Stimulated activated CD4-positive, alpha-beta T cell treated with anti-CD3 and anti-CD28 coated beads, Interleukin-15, amount 100 ng/mL, for 24 hours (primary cell): Measurements from ENCODE around the gene NUTM2E.
"Not testable (repeated sequence)": the region's sequence is repeated elsewhere in the genome, so short reads cannot be mapped to it uniquely, and the experiment has no call there.

ENCODE experiments used
- DNase-seq: peaks from one replicate; pipeline ENCODE4 v3.0.0-alpha.2; 2020

The NUTM2E gene, protein sequence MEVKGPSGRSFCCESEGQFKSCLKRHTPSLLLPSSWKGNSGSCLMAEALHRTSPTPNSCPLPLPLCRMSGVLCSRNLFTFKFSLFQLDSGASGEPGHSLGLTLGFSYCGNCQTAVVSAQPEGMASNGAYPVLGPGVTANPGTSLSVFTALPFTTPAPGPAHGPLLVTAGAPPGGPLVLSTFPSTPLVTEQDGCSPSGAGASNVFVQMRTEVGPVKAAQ (N-terminal part only)

DNA sequence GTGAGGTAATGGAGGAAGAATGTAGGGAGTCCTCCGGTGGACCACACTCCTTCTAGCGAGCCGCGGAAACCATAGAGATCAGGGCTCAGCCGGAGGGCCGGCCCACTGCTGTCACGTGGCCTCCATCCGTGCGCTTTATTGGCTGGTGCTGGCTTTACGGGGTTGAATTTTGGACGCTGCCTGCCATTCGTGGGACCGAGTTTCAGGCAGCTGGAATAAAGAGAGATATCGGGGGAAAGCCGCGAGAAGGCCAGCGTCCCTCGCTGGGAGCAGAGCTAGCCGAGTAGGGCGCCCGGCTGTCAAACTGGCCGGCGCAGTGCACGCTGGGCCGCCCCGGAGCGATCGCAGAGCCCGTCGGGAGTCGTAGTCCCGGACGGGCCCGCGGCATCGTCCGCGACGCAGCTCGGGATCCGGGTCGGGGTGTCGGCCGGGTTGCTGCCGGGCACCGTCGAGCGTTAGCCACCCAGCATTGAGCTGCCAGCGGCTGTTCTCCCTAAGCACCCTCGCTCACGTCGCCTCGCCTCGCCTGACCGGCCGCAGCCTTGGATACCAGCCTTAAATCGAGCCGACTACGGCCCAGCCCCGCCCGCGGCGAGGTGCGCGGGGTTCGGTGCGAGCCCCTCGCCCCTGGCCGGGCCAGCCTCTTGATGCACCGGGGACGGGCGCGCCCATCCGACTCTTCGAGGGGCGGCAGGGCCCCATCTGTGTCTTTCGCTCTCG is at the start of gene NUTM2E:
Gene NUTM2E (plus strand): TSS at position 244 of the 720 bp plus-strand sequence. CDS start 15,002 bp downstream, outside the sequence.
- peak; percentile 74 for DNase-seq

DNA sequence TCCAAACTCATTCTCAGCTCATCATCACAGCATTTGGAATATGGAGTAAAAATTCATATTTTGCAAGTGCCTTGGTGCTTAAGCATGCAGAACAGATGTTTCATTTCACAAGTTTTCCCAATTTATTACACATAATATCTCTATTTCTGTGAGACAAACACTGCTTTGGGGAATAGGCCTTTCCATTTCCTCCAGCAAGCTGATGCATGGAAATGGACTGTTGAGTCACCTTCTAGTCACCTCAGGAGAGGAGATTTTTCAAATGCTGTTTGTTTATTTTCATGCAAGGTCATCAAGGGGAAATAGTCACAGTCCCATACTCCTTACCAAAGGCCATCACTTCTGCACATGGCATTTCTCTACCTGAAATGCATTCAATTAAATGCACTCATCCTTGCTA is 48.5 kb upstream of the NUTM2E start:
- not testable (repeated sequence) for DNase-seq

DNA sequence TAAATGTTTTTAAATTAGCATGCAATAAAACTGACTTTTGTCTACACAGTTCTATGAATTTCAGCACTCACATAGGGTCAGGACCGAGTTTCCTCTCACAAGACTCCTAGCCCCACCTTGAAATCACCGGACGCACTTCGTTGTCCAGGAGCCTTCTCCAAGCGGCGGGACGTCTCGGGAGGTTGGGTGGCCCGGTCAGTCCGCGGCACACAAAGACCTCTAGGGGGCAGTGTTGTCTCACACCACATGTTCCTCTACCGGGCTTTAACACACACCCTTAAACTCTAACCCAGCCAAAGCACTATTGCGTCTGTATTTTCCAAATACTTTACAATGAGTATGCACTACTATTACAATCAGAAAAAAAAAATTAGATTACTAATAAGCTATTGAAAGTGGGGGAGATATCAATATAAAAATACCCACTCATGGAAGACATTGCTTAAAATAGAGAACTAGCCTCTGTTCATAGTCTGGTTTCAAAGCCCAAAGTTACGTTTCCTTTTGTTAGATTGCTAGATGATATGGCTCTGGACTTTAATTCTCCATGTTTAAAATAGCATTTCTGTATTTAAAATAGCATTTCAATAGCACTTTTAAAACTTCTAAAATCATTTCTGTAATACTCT is 47.1 kb upstream of the NUTM2E start:
- DNase-seq, result peak; percentile 72

DNA sequence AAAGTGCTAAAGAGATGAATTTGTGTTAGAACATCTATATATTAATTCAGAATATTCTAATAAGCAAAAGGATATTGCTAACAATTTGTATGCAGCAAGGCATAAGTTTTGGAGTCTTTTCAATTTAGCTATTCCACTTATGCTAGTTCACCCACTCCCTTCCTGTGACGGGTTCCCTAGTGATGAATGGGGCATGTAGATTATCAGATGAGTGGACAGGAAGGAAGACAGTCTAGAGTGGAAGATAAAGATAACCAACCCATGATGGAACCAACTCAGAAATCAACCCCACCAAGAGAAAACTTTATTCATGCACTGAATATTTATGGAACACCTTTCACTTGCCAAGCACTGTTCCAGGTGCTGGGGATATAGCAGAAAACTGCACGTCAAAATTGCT is 46.5 kb upstream of the NUTM2E start:
- not testable (repeated sequence) for DNase-seq

DNA sequence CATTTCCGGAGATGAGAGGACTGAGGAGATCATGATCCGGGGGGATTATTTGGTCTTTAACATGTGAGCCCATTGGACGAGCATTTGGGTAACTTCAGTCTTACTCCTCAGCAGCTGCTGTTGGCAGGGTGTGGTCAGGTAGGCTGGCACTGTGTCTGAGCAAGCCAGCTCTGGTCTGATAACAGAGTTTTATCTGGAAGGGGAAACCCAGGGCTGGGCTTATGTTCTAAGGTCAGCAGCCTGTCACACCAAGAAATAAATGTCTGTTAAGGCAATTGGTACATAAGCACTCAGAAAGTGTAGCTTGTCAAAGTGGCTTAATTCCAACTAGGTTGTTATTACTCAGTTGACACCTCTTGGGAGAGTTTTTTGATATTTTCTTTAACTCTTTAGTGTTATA is 45.0 kb upstream of the NUTM2E start:
- DNase-seq, result not testable (repeated sequence)

DNA sequence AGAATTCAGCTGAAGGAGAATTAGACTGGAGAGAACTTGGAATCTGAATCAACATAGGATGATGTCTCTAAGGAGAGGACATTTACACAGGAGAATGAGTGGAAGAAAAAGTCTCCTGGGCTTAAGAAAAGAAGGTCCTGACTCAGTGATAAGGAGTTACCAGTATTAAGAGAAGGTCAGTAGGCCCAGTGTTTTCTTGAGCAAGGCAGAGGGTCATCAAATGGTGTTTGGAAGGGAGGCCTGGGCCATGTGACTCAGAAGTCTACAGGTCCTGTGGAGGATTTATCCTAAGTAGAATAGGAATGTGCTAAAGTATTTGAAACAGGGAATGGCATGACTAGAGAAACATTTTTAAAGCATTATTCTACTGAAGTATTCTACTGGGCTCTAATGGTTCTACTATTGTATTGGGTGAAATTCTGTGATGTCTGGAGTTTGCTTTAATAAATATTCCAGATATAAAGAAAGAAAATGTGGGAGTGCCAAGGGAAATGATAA is 39.0 kb upstream of the NUTM2E start:
- not testable (repeated sequence) for DNase-seq

DNA sequence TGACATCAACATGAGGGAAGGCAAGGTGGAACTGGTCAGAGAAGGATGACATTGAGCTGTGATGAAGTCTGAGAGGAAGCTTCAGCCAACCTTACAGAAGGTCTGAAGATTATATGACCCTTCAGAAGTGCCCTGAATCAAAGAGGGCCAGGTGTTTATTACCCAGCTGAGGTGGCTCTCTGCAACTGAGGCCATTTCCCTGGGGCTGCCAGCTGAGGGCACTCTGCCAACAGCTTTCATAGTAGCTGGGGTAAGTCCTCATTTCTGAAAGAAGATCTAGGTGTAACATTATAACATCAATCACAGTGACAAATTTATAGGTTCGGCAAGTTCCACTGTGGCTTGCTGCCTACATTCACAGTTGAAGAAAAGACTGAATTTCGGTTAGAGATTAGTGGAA is 37.2 kb upstream of the NUTM2E start:
- DNase-seq, result not testable (repeated sequence)

DNA sequence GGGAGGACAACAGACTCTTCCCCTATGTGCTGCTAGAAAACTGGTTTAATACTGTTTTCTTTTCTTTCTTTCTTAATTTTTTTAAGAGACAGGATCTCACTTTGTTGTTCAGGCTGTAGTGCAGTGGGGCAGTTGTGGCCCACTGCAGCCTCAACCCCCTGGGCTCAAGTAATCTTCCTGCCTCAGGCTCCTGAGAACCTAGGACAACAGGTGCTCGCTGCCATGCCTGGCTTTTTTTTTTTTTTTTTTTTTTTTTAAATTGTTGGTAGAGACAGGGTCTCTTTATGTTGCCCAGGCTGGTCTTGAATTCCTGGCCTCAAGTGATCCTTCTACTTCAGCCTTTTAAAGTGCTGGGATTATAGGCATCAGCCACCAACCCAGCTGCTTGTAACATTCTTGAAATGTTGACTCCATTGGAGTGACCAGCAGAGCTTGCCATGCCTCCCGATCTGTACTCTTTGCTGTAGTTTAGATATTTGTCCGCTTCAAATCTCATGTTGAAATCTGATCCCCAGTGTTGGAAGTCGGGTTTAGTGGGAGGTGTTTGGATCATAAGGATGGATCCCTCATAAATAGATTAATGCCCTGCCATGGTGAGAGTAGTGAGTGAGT is 34.5 kb upstream of the NUTM2E start:
- DNase-seq, result not testable (repeated sequence)

DNA sequence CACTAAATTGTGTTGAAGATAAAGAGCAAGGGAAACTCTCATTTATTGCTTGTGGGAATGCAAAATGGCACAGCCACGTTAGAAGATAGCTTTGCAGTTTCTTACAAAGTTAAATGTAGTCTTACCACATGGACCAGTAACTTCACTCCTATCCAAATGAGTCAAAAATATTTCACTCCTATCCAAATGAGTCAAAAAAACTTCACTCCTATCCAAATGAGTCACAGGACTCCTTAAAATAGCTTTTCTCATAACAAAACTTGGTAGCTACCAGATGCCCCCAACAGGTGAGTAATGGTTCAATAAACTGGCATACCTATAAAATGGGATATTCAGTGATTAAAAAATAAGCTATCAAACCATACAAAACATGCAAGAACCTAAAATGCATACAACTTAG is 27.2 kb upstream of the NUTM2E start:
- DNase-seq, result not testable (repeated sequence)

DNA sequence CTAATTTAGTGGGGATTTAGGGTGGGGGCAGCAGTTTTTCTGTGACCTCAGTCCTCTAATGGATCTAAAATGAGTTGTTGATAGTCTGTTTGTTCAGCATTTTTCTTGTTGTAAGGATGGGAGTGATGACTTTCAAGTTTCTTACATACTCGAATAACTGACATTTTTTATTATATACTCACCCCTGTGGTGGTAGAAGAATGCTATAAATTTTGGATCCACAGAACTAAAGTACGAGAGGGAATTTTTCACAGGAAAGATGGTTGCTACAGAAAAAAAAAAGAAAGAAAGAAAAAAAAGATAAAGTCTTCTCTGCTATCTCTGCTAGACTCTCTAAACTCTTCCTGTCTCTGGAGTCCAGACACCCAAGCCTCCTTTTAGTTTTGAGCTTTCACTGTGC is 20.7 kb upstream of the NUTM2E start:
- not testable (repeated sequence) for DNase-seq

DNA sequence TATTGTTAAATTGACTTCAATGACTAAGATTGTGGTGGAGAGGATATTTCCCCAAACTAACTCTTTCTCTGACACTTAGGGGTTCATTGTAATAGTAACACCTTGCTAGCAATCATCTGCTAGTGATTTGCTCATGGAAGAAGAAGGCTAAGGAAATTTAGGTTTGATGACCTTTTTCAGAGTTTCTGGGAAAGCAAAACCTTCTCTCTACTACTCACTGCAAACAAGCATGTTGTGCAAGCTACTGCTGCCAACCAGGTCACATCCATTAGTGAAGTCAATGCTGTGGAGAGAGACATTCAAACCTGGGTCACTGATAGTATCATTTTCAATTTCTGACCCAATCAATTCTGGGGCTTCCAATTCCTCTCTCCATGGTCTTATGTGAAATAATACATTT is 14.6 kb upstream of the NUTM2E start:
- DNase-seq, result not testable (repeated sequence)

DNA sequence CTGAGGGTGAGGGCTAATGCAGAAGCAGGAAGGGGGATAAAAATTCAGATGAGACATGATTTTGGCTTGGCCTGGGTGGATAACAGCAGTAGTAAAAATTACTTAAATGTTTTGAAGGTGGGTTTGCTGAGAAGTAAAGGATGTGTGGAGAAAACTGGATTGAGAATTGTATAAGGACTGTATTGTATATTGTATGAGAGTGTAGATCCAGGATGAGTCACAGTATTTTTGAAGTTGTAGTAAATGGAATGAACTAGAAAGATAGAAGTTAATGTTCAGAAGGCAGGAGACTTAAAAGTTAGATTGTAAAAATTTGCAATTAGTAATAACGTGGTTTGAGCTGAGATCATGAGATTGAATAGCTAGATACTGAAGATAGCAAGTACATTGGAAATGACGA is 10.2 kb upstream of the NUTM2E start:
- not testable (repeated sequence) for DNase-seq

DNA sequence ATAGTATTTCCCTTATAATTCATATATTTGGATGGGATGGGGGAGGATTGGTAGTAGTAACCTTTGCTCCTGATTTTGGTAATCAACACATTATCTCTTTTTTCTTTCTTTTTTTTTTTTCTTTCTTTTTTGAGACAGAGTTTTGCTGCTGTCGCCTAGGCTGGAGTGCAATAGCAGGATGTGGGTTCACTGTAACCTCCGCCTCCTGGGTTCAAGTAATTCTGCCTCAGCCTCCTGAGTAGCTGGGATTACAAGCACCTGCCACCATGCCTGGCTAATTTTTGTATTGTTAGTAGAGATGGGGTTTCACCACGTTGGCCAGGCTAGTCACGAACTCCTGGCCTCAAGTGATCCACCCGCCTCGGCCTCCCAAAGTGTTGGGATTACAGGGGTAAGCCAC is 3.2 kb upstream of the NUTM2E start:
- DNase-seq, result peak; percentile 23

DNA sequence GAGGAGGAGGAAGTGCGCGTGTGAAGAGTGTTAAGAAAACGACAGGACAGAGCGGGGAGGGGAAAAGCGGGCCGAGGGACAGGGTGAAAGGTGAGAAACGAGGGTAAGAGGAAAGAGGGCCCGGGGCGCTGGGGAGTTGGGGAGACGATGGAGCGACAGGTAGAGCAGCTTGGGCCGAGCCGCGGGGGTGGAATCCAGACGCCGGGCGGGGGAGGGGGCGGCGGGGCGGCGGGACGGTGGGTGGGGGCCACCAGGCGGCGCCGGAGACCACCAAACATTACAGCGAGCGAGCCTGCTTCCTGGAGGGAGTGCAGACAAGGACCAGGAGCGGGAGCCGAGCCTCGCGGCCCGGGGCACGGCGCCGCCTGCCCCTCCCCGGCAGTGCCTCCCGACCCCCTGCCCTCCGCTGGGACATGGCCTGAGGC is 940 bp upstream of the NUTM2E start:
- not testable (repeated sequence) for DNase-seq

DNA sequence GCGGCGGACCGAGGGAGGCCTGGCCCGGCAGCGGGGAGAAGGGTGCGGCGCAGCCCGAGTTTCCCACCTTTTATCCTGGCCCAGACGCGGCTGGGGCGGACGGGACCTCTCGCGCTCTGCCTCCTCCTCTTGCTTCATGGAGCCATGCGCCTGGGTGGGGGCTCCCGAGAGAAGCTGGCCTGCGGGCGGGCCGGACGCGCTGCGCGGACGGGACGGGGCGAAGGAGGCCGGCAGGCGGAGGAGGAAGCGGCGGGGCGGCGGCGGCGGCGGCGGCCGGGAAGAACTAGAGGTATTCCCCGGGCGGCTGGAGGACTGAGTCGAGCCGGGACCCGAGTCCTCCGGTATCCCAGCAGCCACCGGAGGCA is 426 bp upstream of the NUTM2E start:
- not testable (repeated sequence) for DNase-seq

DNA sequence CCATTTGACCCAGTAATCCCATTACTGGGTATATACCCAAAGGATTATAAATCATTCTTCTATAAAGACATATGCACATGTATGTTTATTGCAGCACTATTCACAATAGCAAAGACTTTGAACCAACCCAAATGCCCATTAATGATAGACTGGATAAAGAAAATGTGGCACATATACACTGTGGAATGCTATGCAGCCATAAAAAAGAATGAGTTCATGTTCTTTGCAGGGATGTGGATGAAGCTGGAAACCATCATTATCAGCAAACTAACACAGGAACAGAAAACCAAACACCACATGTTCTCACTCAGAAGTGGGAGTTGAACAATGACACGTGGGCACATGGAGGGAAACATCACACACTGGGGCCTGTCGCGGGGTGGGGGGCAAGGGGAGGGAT is 7.3 kb downstream of the NUTM2E start:
- not testable (repeated sequence) for DNase-seq

DNA sequence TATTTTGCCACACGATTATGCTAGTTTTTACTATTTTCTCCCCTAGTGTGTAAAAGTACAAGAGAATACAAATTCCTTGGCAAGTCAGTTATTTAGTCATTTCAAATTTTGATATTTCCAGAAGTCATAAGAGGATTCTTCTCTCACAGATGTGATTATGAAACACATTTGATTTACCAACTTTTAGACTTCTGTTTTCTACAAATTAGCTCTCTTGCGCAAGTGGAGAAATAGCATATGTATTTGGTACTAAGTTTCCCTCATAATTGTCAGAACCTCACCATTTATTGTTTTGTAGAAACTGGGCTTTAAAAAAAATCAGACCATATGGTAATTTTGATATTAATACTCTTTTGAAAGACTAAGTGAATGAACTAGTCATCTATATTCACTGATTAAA is 9.4 kb downstream of the NUTM2E start:
- not testable (repeated sequence) for DNase-seq

DNA sequence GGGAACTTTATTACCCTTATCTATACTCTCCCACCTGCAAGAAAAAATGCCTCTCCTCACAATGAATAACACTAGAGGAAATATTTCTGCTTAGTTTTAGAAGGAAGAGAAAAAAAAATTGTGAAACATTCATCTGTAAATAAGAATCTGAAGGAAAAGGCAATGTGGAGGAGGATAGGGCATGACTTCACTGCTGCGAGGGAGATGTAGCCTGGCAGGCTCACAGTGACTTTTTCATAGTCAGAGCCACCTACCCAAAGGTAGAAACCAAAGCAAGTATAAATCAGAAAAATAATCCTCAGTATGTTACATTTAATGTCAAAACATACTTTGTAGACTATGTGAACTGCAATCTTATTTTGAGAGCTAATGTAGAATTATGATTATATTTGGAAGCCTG is 10.4 kb downstream of the NUTM2E start:
- DNase-seq, result not testable (repeated sequence)

DNA sequence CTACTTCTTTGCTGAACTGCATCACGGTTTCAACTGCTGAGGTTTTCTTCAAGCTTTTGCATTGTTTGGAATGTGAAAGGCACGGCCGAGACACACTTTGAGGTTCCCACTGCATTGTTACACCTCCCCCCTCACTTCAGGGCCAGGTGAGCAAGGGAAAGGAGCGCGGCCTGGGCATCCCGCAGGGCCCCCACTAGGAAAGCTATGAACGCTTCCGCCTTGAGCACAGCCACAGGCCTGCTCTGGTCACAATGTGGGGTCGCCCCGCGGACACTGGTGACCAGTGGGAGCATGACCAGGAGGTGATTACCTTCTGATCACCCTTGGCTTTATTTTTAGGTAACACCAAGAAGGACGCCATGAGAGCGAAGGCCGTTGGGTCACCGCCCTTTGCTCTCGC is 11.9 kb downstream of the NUTM2E start:
- DNase-seq, result not testable (repeated sequence)

DNA sequence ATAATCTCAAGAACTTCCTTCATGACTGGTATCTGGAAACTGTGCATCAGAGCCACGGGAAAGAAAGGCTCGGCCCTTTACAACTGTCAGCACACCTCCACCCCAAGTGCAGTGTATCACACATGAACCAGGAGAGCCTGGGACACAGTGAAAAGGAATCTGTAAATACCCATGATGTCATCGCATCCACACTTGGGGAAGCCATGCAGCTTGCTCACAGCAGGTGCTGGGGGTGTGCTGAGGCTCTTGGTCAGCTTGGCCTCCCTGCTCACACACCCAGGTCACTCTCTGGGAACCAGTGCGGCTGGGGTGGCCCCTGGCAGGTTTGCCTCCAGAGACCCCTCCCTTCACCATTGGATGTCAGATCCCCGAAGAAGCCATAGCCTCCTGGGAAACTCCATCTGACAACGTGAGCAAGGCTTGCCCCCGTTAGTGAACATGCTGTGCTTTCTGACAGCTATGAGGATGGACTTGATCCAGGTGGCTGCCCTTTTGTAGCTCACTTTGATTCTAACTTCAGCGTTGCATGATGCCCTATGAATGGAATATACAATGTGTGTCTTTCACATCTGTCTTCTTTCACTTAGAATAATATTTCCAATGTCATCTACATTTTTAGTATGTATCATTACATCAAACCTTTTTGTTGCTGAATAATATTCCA is 26.8 kb downstream of the NUTM2E start:
- DNase-seq, result not testable (repeated sequence)

DNA sequence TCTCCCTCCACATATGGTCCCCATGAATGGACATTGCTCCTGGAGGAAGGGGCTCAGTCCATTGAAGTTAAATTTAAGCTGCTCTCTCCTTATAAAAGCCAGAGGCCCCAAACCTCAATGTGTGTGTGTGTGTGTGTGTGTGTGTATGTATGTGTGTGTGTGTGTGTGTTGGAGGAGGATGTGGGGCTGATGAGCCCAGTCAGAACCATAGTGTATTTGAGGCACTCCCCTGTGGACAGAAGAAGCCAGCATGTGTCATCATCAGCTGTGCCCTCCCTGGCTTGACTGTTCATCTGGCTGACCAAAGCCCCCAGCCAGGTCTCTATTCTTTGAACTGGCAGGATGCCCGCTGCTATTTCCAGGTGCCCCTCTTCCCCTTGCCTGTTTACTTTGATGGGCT is 35.7 kb downstream of the NUTM2E start:
- DNase-seq, result not testable (repeated sequence)

DNA sequence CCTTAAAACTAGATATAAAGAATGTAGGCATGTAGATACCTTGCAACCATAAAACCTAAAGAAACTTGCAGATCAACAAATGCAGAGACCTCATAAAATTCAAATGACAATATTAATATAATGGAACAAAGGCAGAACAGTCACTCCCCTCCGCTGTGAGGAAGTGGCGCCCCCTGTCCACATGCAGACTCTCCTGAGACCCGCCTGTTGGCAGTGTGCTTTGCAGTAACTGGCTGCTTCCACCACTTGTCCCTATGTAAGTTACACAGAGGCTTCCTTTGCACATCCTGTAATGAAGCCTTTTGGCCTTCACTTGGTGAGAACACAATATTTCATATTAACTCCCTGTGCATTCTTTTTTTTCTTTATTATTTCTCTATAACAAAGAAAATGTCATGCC is 36.3 kb downstream of the NUTM2E start:
- DNase-seq, result not testable (repeated sequence)
